Keratinocyte (primary cell): Measurements from ENCODE around the gene TBL1XR1. TPM values are rescaled to one million over a fixed set of nuclear protein-coding genes. Genes with fewer than 3 reads are reported as not detected.

Experiments
- DNase-seq: peaks from one replicate; pipeline ENCODE4 v3.0.0-alpha.2; 2011; ENCODE audit warnings: low read depth, missing footprints, low spot score
- FAIRE-seq: peaks from 2 replicates; lab custom pipeline; 2011; peaks lifted over from hg19 to GRCh38; lab: Jason Lieb, UNC
- H2AFZ ChIP-seq: 2 replicates; pipeline ENCODE4 v1.6.0; 2012; ENCODE audit warnings: low read length, control low read depth, inconsistent platforms; ENCODE audit not compliant: control insufficient read depth
- H3K27ac ChIP-seq: 2 replicates; pipeline ENCODE4 v1.5.1; 2011; ENCODE audit warnings: low read length; ENCODE audit not compliant: control insufficient read depth, insufficient read depth
- H3K27me3 ChIP-seq: 3 replicates; pipeline ENCODE4 v1.6.0; 2011; ENCODE audit warnings: low read length; ENCODE audit not compliant: control insufficient read depth, insufficient read depth; ENCODE audit errors: extremely low read depth
- H3K36me3 ChIP-seq, 2 experiments: 2 replicates in 1 of 2; 3 replicates in 1 of 2; pipeline ENCODE4 v1.5.1; 2011; ENCODE audit warnings: low read length in 2 of 2, mild to moderate bottlenecking in 1 of 2; ENCODE audit not compliant: control insufficient read depth in 2 of 2, insufficient read depth in 2 of 2; ENCODE audit errors: extremely low read depth in 1 of 2
- H3K4me1 ChIP-seq: 3 replicates; pipeline ENCODE4 v1.5.1; 2011; ENCODE audit warnings: low read length; ENCODE audit not compliant: control insufficient read depth, insufficient read depth; ENCODE audit errors: extremely low read depth
- H3K4me2 ChIP-seq: 3 replicates; pipeline ENCODE4 v1.6.0; 2011; ENCODE audit warnings: low read depth, low read length; ENCODE audit not compliant: control insufficient read depth, insufficient read depth; ENCODE audit errors: extremely low read depth
- H3K4me3 ChIP-seq, 3 experiments: fragments of 200-600 bp in 1 of 3; sonication (generic) in 1 of 3; 2 replicates in 2 of 3; 3 replicates in 1 of 3; pipeline ENCODE4 v1.5.1; 2011 to 2016; ENCODE audit warnings: low read length in 3 of 3, mild to moderate bottlenecking in 3 of 3, control low read depth in 2 of 3, inconsistent platforms in 1 of 3, low read depth in 1 of 3, mixed read lengths in 1 of 3, mixed run types in 1 of 3, moderate library complexity in 1 of 3; ENCODE audit not compliant: control insufficient read depth in 2 of 3, insufficient read depth in 2 of 3; ENCODE audit errors: extremely low read depth in 1 of 3
- H3K79me2 ChIP-seq: 2 replicates; pipeline ENCODE4 v1.6.0; 2012; ENCODE audit warnings: low read length; ENCODE audit not compliant: control insufficient read depth, insufficient read depth
- H3K9ac ChIP-seq: 3 replicates; pipeline ENCODE4 v1.6.0; 2011; ENCODE audit warnings: low read length; ENCODE audit not compliant: control insufficient read depth, insufficient read depth; ENCODE audit errors: extremely low read depth
- H3K9me1 ChIP-seq: 3 replicates; pipeline ENCODE4 v1.6.0; 2011; ENCODE audit warnings: low read length; ENCODE audit not compliant: control insufficient read depth, insufficient read depth; ENCODE audit errors: extremely low read depth
- H3K9me3 ChIP-seq: 2 replicates; pipeline ENCODE4 v1.5.1; 2012; ENCODE audit warnings: low read depth, low read length; ENCODE audit not compliant: control insufficient read depth
- H4K20me1 ChIP-seq: 3 replicates; pipeline ENCODE4 v1.6.0; 2011; ENCODE audit warnings: low read length; ENCODE audit not compliant: control insufficient read depth, insufficient read depth; ENCODE audit errors: extremely low read depth
- EZH2 ChIP-seq: IDR thresholded peaks from one replicate; pipeline ENCODE4 v1.6.1; 2012; ENCODE audit warnings: inconsistent platforms, mild to moderate bottlenecking, low read length, moderate library complexity
- dilution Hi-C: fragments of 300-500 bp; cut with MboI; formaldehyde crosslinking; loops from one replicate; pipeline ENCODE4 v1.7.0; 2020; ENCODE audit warnings: low sequenced_read_pairs; ENCODE audit not compliant: extremely low pct_ligation_motif_present
- polyA plus RNA-seq, 5 experiments: library from polyadenylated mRNA; depleted of rRNA in 3 of 5; stranded (reverse) in 3 of 5; stranded (forward) in 1 of 5; unstranded in 1 of 5; fragments of >200 nt; gene quantifications; 1 replicate in 1 of 5; 2 replicates in 3 of 5; 3 replicates in 1 of 5; pipeline versions ENCODE4 v1.2.1 to v1.2.3, GENCODE V29; 2011 to 2012; ENCODE audit warnings: missing spikeins in 2 of 5, low read depth in 1 of 5, low replicate concordance in 1 of 5
- TF ChIP-seq, protein P1 (sequence below), 3 experiments: IDR thresholded peaks in 1 of 3; conservative IDR thresholded peaks in 1 of 3; optimal IDR thresholded peaks in 1 of 3; 2 replicates in 2 of 3; 3 replicates in 1 of 3; pipeline versions ENCODE3 to v1.5.1; 2011; ENCODE audit warnings: low read length in 3 of 3, mild to moderate bottlenecking in 3 of 3, moderate library complexity in 2 of 3, control low read depth in 1 of 3, inconsistent platforms in 1 of 3; ENCODE audit not compliant: insufficient read depth in 2 of 3; ENCODE audit errors: extremely low read depth in 1 of 3

Gene TBL1XR1
- polyA plus RNA-seq, 1 donor (not counting 4 experiments of a cell fraction or from before 2014, with no cell fraction given), result 169 TPM

DNA sequence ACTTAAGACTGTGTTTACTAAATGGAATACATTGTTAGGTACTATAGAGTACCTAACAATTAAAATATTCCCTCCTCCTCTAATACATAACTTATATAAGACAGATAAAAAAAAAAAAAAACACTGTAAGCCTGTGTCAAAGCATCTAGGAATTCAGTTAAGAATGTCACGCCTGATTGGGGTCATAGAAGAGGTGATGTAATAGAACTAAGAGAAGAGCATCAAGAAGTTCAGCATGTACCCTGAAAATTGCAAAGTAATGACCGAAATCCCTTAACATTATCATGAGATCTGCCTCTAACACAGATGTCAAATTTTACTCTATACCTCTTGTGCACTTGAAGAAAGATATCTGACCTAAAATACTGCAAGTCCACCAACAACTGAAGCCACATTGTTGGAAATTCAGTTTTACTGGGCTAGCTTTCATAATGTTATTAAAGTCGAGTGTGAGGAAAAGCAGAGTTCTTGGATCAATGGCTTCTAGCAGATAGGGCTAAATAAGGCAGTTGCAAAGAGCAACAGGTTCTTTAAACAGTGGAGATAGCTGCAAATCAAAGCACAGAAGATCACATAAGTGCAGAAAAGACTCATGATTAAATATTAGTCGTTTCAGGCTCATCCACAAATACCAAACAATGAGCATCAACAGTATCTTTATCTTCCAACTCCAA is 75.0 kb downstream of the TBL1XR1 start:
- TF ChIP-seq, protein P1, sequence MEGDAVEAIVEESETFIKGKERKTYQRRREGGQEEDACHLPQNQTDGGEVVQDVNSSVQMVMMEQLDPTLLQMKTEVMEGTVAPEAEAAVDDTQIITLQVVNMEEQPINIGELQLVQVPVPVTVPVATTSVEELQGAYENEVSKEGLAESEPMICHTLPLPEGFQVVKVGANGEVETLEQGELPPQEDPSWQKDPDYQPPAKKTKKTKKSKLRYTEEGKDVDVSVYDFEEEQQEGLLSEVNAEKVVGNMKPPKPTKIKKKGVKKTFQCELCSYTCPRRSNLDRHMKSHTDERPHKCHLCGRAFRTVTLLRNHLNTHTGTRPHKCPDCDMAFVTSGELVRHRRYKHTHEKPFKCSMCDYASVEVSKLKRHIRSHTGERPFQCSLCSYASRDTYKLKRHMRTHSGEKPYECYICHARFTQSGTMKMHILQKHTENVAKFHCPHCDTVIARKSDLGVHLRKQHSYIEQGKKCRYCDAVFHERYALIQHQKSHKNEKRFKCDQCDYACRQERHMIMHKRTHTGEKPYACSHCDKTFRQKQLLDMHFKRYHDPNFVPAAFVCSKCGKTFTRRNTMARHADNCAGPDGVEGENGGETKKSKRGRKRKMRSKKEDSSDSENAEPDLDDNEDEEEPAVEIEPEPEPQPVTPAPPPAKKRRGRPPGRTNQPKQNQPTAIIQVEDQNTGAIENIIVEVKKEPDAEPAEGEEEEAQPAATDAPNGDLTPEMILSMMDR (optimal IDR thresholded peaks at IDR 0.05 in 1 of 3, IDR thresholded peaks at IDR 0.05 in 1 of 3, conservative IDR thresholded peaks at IDR 0.05 in 1 of 3; ENCODE audit: extremely low read depth in 1 of 3, insufficient read depth in 2 of 3, low read length in 3 of 3), result no peak
- no peak for TF ChIP-seq EZH2
- Histone ChIP-seq H3K9me3 (no peaks in the 10 kb centered on the region), H3K27me3 (no peaks in the 10 kb centered on the region), H2AFZ (no peak overlapping the region), H3K36me3 (no peaks in the 10 kb centered on the region), H3K4me3 (no peak overlapping the region), H3K9me1 (no peaks in the 10 kb centered on the region), H3K4me2 (no peak overlapping the region), H4K20me1 (peaks cover 1% of the 10 kb centered on the region), H3K9ac (no peak overlapping the region), H3K4me1 (peaks cover 27% of the 10 kb centered on the region), H3K27ac (no peak overlapping the region), H3K79me2 (peaks cover 94% of the 10 kb centered on the region)
- dilution Hi-C loops, result no loop called here
- FAIRE-seq (no peak), DNase-seq (no peak)

DNA sequence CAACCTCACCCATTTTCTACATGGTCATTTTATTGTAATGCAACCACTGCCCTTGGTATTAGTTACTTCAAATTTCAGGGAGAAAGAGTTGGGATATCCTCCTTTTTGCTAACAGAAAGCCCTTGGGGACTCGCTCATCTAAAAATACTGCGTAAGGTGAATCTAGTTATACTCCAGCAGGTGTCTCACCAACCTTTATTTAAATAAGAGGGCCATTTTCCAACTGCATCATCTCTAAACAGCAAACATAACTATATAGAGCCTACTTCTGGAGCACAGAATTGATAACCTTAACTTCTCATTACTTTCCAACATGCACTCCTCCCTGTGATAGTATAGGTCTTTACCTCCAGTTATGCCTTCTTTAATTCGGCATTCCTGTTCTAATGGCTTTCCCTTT is 77.5 kb downstream of the TBL1XR1 start:
- dilution Hi-C loops, result no loop called here
- no peaks in the 10 kb centered on the region for H4K20me1 ChIP-seq
- H2AFZ ChIP-seq, result no peak overlapping the region
- no peak overlapping the region for H3K27ac ChIP-seq
- H3K4me1 ChIP-seq, result peaks cover 3% of the 10 kb centered on the region
- TF ChIP-seq, protein P1 (optimal IDR thresholded peaks at IDR 0.05 in 1 of 3, IDR thresholded peaks at IDR 0.05 in 1 of 3, conservative IDR thresholded peaks at IDR 0.05 in 1 of 3; ENCODE audit: extremely low read depth in 1 of 3, insufficient read depth in 2 of 3, low read length in 3 of 3), result no peak
- TF ChIP-seq EZH2, result no peak
- H3K79me2 ChIP-seq, result peaks cover 100% of the 10 kb centered on the region
- no peak overlapping the region for H3K9ac ChIP-seq
- no peak overlapping the region for H3K4me3 ChIP-seq
- DNase-seq (no peak), FAIRE-seq (no peak)
- no peaks in the 10 kb centered on the region for H3K9me1 ChIP-seq
- H3K36me3 ChIP-seq, result no peaks in the 10 kb centered on the region
- H3K27me3 ChIP-seq, result no peaks in the 10 kb centered on the region
- H3K9me3 ChIP-seq, result no peaks in the 10 kb centered on the region
- no peak overlapping the region for H3K4me2 ChIP-seq
